ENCODE results near the gene PSMD14. TPM values are rescaled to one million over a fixed set of nuclear protein-coding genes. Genes with fewer than 3 reads are reported as not detected.

The PSMD14 gene
- total and polyA plus RNA-seq, 2 donors (not counting 1 experiment from before 2014, with no cell fraction given): 69.2 to 87.5 TPM

DNA sequence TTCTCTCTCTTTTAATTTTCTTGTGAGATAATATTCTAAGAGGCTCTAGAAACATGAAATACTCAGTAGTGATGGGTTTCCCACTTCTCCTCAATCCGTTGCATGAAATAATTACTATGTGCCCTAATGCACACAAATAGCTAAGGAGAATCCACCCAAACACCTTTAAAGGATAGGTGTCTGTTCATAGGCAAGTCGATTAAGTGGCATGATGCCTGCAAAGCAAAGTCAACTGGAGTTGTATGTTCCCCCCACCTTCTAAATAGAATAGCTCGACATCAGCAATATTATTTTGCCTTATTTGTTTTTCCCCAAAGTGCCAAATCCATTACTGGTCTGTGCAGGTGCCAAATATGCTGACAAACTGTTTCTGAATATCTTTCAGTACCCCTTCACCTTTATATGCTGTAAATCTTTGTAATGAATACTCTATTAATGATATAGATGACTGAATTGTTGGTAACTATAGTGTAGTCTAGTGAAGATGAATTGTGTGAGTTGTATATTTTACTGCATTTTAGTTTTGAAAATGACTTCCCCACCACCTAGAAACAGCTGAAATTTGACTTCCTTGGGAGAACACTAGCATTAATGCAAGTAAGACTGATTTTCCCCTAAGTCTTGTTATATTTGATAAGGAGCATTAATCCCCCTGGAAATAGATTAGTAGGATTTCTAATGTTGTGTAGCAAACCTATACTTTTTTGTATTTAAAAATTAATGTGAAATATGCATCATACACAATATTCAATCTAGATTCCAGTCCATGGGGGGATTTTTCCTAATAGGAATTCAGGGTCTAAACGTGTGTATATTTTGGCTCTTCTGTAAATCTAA, 116.9 kb downstream of the PSMD14 start:
- H3K4me2 ChIP-seq (ENCODE audit: extremely low read depth, insufficient read depth, low read length): no peak overlapping the region
- no peaks in the 10 kb centered on the region for H3K79me2 ChIP-seq (ENCODE audit: control insufficient read depth, insufficient read depth, low read length)
- no peak for TF ChIP-seq EZH2 (IDR thresholded peaks at IDR 0.05; ENCODE audit: low read length, missing control alignments)
- TF ChIP-seq, protein P1, sequence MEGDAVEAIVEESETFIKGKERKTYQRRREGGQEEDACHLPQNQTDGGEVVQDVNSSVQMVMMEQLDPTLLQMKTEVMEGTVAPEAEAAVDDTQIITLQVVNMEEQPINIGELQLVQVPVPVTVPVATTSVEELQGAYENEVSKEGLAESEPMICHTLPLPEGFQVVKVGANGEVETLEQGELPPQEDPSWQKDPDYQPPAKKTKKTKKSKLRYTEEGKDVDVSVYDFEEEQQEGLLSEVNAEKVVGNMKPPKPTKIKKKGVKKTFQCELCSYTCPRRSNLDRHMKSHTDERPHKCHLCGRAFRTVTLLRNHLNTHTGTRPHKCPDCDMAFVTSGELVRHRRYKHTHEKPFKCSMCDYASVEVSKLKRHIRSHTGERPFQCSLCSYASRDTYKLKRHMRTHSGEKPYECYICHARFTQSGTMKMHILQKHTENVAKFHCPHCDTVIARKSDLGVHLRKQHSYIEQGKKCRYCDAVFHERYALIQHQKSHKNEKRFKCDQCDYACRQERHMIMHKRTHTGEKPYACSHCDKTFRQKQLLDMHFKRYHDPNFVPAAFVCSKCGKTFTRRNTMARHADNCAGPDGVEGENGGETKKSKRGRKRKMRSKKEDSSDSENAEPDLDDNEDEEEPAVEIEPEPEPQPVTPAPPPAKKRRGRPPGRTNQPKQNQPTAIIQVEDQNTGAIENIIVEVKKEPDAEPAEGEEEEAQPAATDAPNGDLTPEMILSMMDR (conservative IDR thresholded peaks at IDR 0.05 in 1 of 2, IDR thresholded peaks at IDR 0.05 in 1 of 2; ENCODE audit: low read depth in 1 of 2, low read length in 2 of 2): no peak
- no peaks in the 10 kb centered on the region for H3K9me3 ChIP-seq (ENCODE audit: control insufficient read depth, insufficient read depth, low read depth, low read length)
- H3K4me1 ChIP-seq (ENCODE audit: control insufficient read depth, extremely low read depth, insufficient read depth, low read length): no peaks in the 10 kb centered on the region
- H3K27ac ChIP-seq (ENCODE audit: insufficient read depth, low read length): no peak overlapping the region
- H3K9ac ChIP-seq (ENCODE audit: insufficient read depth, low read length): no peak overlapping the region
- H4K20me1 ChIP-seq (ENCODE audit: control insufficient read depth, extremely low read depth, insufficient read depth, low read length): peaks cover 2% of the 10 kb centered on the region
- peaks cover 76% of the 10 kb centered on the region for H3K27me3 ChIP-seq (ENCODE audit: control insufficient read depth, insufficient read depth, low read length)
- peak in 1 of 2 donors; percentile 17 for DNase-seq (ENCODE audit: low read depth in 2 of 2)
- H2AFZ ChIP-seq (ENCODE audit: low read length): no peak overlapping the region
- H3K4me3 ChIP-seq (replicated peaks in 1 of 4; ENCODE audit: control extremely low read depth in 1 of 4, insufficient read depth in 1 of 4, low read depth in 3 of 4, low read length in 4 of 4): no peak overlapping the region
- no peaks in the 10 kb centered on the region for H3K36me3 ChIP-seq (ENCODE audit: control insufficient read depth, insufficient read depth, low read length)

DNA sequence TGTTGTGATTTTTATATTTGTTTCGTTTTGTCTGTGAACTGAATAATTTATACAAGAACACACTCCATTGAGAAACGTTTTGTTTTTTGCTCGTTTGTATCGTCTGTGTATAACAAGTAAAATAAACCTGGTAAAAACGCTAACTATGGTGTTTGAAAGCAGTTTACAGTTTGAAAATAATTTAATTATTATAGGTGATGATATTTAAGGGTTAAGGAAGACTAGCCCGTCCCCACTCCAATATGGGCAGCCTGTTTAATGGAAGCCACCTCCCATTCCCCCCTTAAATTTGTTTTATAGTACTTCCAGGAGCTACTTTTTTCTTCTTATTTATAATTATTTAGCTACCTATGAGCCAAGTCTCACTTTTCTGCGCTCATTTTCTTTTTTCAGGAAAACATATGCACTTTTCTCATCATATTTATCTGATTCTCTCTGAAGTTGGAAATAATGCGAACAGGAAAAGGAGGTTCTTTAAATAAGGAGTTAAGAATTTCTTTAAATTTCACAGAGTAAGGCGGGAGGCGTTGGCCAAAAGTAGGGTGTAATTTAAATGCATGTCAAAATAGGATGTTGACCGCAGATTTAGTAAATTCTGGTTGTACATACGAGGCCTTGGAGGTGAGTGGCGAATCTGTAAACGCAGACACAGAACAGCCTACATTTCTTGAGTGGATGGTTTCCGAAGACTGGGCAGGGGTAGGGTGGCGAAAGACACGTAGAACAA, 117.7 kb downstream of the PSMD14 start:
- no peaks in the 10 kb centered on the region for H3K9me3 ChIP-seq (ENCODE audit: control insufficient read depth, insufficient read depth, low read depth, low read length)
- H3K36me3 ChIP-seq (ENCODE audit: control insufficient read depth, insufficient read depth, low read length): no peaks in the 10 kb centered on the region
- no peak overlapping the region for H3K27ac ChIP-seq (ENCODE audit: insufficient read depth, low read length)
- no peak for DNase-seq (ENCODE audit: low read depth in 2 of 2)
- no peak for TF ChIP-seq EZH2 (IDR thresholded peaks at IDR 0.05; ENCODE audit: low read length, missing control alignments)
- TF ChIP-seq, protein P1 (conservative IDR thresholded peaks at IDR 0.05 in 1 of 2, IDR thresholded peaks at IDR 0.05 in 1 of 2; ENCODE audit: low read depth in 1 of 2, low read length in 2 of 2): no peak
- peaks cover 2% of the 10 kb centered on the region for H4K20me1 ChIP-seq (ENCODE audit: control insufficient read depth, extremely low read depth, insufficient read depth, low read length)
- no peak overlapping the region for H3K4me3 ChIP-seq (replicated peaks in 1 of 4; ENCODE audit: control extremely low read depth in 1 of 4, insufficient read depth in 1 of 4, low read depth in 3 of 4, low read length in 4 of 4)
- H3K9ac ChIP-seq (ENCODE audit: insufficient read depth, low read length): no peak overlapping the region
- H3K4me1 ChIP-seq (ENCODE audit: control insufficient read depth, extremely low read depth, insufficient read depth, low read length): no peaks in the 10 kb centered on the region
- no peak overlapping the region for H2AFZ ChIP-seq (ENCODE audit: low read length)
- no peaks in the 10 kb centered on the region for H3K79me2 ChIP-seq (ENCODE audit: control insufficient read depth, insufficient read depth, low read length)
- H3K4me2 ChIP-seq (ENCODE audit: extremely low read depth, insufficient read depth, low read length): no peak overlapping the region
- H3K27me3 ChIP-seq (ENCODE audit: control insufficient read depth, insufficient read depth, low read length): peaks cover 71% of the 10 kb centered on the region

DNA sequence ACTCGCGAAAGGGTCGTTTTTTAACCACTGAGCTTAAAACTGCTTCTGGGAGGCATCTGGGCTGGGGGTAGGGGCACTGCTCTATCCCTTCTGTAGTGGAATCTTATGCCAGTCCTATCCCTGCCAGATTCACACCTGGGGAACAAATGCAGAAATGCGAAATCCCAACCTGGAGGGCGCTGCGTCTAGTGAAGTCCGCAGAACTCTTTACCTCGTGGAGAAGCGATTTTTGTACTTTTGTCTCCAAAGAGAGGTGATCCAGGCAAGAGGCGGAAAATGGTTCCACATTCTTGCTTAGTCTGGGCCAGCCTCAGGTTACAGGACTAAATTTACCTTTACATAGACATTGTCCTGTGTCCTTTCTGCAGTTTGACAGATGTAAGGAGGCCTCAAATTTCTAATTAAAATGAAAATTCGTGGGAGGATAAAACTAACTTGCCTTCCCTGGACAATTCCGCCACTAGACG, 118.3 kb downstream of the PSMD14 start:
- H3K79me2 ChIP-seq (ENCODE audit: control insufficient read depth, insufficient read depth, low read length): no peaks in the 10 kb centered on the region
- no peaks in the 10 kb centered on the region for H3K9me3 ChIP-seq (ENCODE audit: control insufficient read depth, insufficient read depth, low read depth, low read length)
- no peaks in the 10 kb centered on the region for H3K36me3 ChIP-seq (ENCODE audit: control insufficient read depth, insufficient read depth, low read length)
- TF ChIP-seq, protein P1 (conservative IDR thresholded peaks at IDR 0.05 in 1 of 2, IDR thresholded peaks at IDR 0.05 in 1 of 2; ENCODE audit: low read depth in 1 of 2, low read length in 2 of 2): peak; percentile 63 to 86
- peak; percentile 59 for TF ChIP-seq EZH2 (IDR thresholded peaks at IDR 0.05; ENCODE audit: low read length, missing control alignments)
- no peak overlapping the region for H3K9ac ChIP-seq (ENCODE audit: insufficient read depth, low read length)
- peaks cover 66% of the 10 kb centered on the region for H3K27me3 ChIP-seq (ENCODE audit: control insufficient read depth, insufficient read depth, low read length)
- no peak for DNase-seq (ENCODE audit: low read depth in 2 of 2)
- peak overlapping the region in 3 of 4 experiments; percentile 6 to 42 (median 41) for H3K4me3 ChIP-seq (replicated peaks in 1 of 4; ENCODE audit: control extremely low read depth in 1 of 4, insufficient read depth in 1 of 4, low read depth in 3 of 4, low read length in 4 of 4)
- peaks cover 2% of the 10 kb centered on the region for H4K20me1 ChIP-seq (ENCODE audit: control insufficient read depth, extremely low read depth, insufficient read depth, low read length)
- H3K4me1 ChIP-seq (ENCODE audit: control insufficient read depth, extremely low read depth, insufficient read depth, low read length): no peaks in the 10 kb centered on the region
- H3K4me2 ChIP-seq (ENCODE audit: extremely low read depth, insufficient read depth, low read length): no peak overlapping the region
- no peak overlapping the region for H2AFZ ChIP-seq (ENCODE audit: low read length)
- H3K27ac ChIP-seq (ENCODE audit: insufficient read depth, low read length): no peak overlapping the region

Data from fibroblast of lung (primary cell).